Caco-2 (cell line): ENCODE measurements around the gene CELF5. TPM values are rescaled to one million over a fixed set of nuclear protein-coding genes. Genes with fewer than 3 reads are reported as not detected.

Experiments
- BruUV-seq: library from RNA; stranded (reverse); fragments of 400-500 nt; replicated peaks from 2 replicates; lab custom pipeline; 2021; lab: Mats Ljungman, UMichigan
- CTCF ChIA-PET: fragments of 300-600 bp; sonication (Branson Sonifier 250); formaldehyde crosslinking; loops from one replicate; lab custom pipeline; 2022; ENCODE audit warnings: antibody characterized with exemption; lab: Charles Lee
- POLR2A ChIA-PET: fragments of 300-600 bp; sonication (Branson Sonifier 250); formaldehyde crosslinking; loops from one replicate; lab custom pipeline; 2022; ENCODE audit warnings: antibody characterized with exemption; lab: Charles Lee
- DNase-seq, 2 experiments: peaks; one replicate each; pipeline versions ENCODE4 v3.0.0 to v3.0.0-alpha.2; 2020 to 2022
- H3K27me3 ChIP-seq: replicated peaks from 2 replicates; pipeline ENCODE4 v1.6.0; 2011; ENCODE audit warnings: low read length; ENCODE audit not compliant: control insufficient read depth, insufficient read depth
- H3K36me3 ChIP-seq: 2 replicates; pipeline ENCODE4 v1.5.1; 2011; ENCODE audit warnings: low read length; ENCODE audit not compliant: control insufficient read depth, insufficient read depth
- H3K4me1 ChIP-seq: fragments of 250-450 bp; sonication (Bioruptor Pico); 2 replicates; pipeline ENCODE4 v1.5.1; 2020; ENCODE audit warnings: mild to moderate bottlenecking
- H3K4me3 ChIP-seq: 2 replicates; pipeline ENCODE4 v1.5.1; 2011; ENCODE audit warnings: low read depth, mild to moderate bottlenecking, control low read depth, low read length
- H3K9me3 ChIP-seq: fragments of 250-450 bp; sonication (Bioruptor Pico); 2 replicates; pipeline ENCODE4 v1.5.1; 2020; ENCODE audit warnings: mild to moderate bottlenecking, moderate library complexity
- H3K27ac Mint-ChIP-seq: one replicate; pipeline ENCODE4 v1.8.0; 2022; ENCODE audit warnings: mixed read lengths; ENCODE audit not compliant: unreplicated experiment
- H3K27me3 Mint-ChIP-seq: one replicate; pipeline ENCODE4 v1.8.0; 2022; ENCODE audit warnings: mixed read lengths; ENCODE audit not compliant: insufficient read depth, unreplicated experiment
- H3K36me3 Mint-ChIP-seq: one replicate; pipeline ENCODE4 v1.8.0; 2022; ENCODE audit warnings: mild to moderate bottlenecking, mixed read lengths; ENCODE audit not compliant: insufficient read depth, unreplicated experiment
- H3K4me1 Mint-ChIP-seq: one replicate; pipeline ENCODE4 v1.8.0; 2022; ENCODE audit warnings: low read depth, mixed read lengths; ENCODE audit not compliant: unreplicated experiment
- H3K4me3 Mint-ChIP-seq: one replicate; pipeline ENCODE4 v1.8.0; 2022; ENCODE audit warnings: mild to moderate bottlenecking, moderate library complexity, mixed read lengths; ENCODE audit not compliant: unreplicated experiment
- H3K9me3 Mint-ChIP-seq: one replicate; pipeline ENCODE4 v1.8.0; 2022; ENCODE audit warnings: mixed read lengths; ENCODE audit not compliant: unreplicated experiment
- CTCF ChIP-seq, 2 experiments: fragments of 200-600 bp in 1 of 2; IDR thresholded peaks; 1 replicate in 1 of 2; 2 replicates in 1 of 2; pipeline versions ENCODE4 v1.5.1 to v1.8.0; 2011 to 2022; ENCODE audit warnings: antibody characterized with exemption in 1 of 2, control low read depth in 1 of 2, inconsistent platforms in 1 of 2, low read depth in 1 of 2, low read length in 1 of 2, mild to moderate bottlenecking in 1 of 2, moderate library complexity in 1 of 2; ENCODE audit not compliant: insufficient read depth in 1 of 2, severe bottlenecking in 1 of 2, unreplicated experiment in 1 of 2
- intact Hi-C: fragments of 100-400 bp; cut with micrococcal nuclease; formaldehyde crosslinking; loops from one replicate; pipeline ENCODE4 v1.10.0; 2022; ENCODE audit not compliant: unreplicated experiment
- total RNA-seq: library from RNA; stranded (reverse); gene quantifications from 2 replicates; pipeline ENCODE4 v1.2.3, GENCODE V29; 2022

CELF5 gene
- total RNA-seq, 1 experiment from 2014 or later: 0.07 TPM

GRCh38 chr19:3208317-3209207, 15.9 kb upstream of the CELF5 start:
- ChIA-PET CTCF (no interaction called here), POLR2A (no interaction called here)
- Histone ChIP-seq H3K4me1 (no peaks in the 10 kb centered on the region), H3K36me3 (no peaks in the 10 kb centered on the region), H3K27me3 (no peaks in the 10 kb centered on the region), H3K4me3 (no peak overlapping the region), H3K9me3 (no peaks in the 10 kb centered on the region)
- no peaks in the 10 kb centered on the region for H3K27me3 Mint-ChIP-seq
- no peaks in the 10 kb centered on the region for H3K9me3 Mint-ChIP-seq
- intact Hi-C loops: no loop called here
- H3K4me3 Mint-ChIP-seq: no peak overlapping the region
- no peak for DNase-seq
- H3K27ac Mint-ChIP-seq: no peak overlapping the region
- TSS peak; percentile 66 for BruUV-seq
- no peaks in the 10 kb centered on the region for H3K4me1 Mint-ChIP-seq
- TF ChIP-seq CTCF (IDR thresholded peaks at IDR 0.05; ENCODE audit: insufficient read depth in 1 of 2, low read depth in 1 of 2, low read length in 1 of 2, severe bottlenecking in 1 of 2, unreplicated experiment in 1 of 2): no peak
- peaks cover 22% of the 10 kb centered on the region for H3K36me3 Mint-ChIP-seq

DNA sequence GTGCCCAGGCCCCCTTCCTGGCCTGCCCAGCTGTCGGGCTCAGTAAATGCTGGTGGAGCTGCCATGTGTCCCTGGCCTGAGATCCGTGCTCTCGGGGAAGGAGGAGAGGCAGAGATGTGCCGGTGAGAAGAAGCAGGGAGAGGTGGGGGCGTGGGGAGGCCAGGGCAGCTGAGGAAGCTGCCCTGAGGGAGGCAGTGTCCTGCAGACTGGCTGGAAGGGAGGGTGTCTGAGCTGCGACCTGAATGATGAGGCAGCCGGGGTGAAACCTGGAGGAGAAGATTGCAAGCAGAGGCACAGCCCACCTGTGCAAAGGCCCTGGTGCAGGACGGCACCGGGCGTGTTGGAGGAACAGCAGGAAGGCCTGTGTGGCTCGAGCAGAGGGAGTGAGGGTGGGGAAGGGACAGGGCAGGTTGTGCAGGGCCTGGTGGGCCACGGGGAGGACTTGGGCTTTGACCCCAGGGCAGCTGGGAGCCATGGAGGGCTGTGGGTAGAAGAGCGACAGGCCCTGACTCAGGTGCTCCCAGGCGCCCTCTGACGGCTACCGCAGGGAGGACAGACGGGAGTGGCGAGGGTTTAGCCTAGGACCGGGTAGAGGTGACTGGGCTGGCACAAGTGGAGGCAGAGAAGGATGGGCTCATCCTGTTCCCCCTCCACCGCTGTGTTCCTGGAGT, 14.0 kb upstream of the CELF5 start:
- ChIA-PET POLR2A (no interaction called here), CTCF (interaction anchor here (0.7 to 1.2 kb wide), 2 partner anchors 20 to 66 kb away, joined by 3 read pairs; no protein-coding TSS in a partner anchor)
- no peaks in the 10 kb centered on the region for H3K36me3 ChIP-seq
- peak in 1 of 2 experiments; percentile 59 for DNase-seq
- no peak overlapping the region for H3K4me3 ChIP-seq
- Mint-ChIP-seq H3K4me1 (no peaks in the 10 kb centered on the region), H3K36me3 (peaks cover 19% of the 10 kb centered on the region), H3K27me3 (no peaks in the 10 kb centered on the region), H3K9me3 (no peaks in the 10 kb centered on the region), H3K27ac (peak overlapping the region; percentile 68), H3K4me3 (peak overlapping the region; percentile 37)
- no peaks in the 10 kb centered on the region for H3K4me1 ChIP-seq
- intact Hi-C loops: no loop called here
- peak; percentile 60 to 67 for TF ChIP-seq CTCF (IDR thresholded peaks at IDR 0.05; ENCODE audit: insufficient read depth in 1 of 2, low read depth in 1 of 2, low read length in 1 of 2, severe bottlenecking in 1 of 2, unreplicated experiment in 1 of 2)
- no TSS peak for BruUV-seq
- H3K27me3 ChIP-seq: no peaks in the 10 kb centered on the region
- no peaks in the 10 kb centered on the region for H3K9me3 ChIP-seq

DNA sequence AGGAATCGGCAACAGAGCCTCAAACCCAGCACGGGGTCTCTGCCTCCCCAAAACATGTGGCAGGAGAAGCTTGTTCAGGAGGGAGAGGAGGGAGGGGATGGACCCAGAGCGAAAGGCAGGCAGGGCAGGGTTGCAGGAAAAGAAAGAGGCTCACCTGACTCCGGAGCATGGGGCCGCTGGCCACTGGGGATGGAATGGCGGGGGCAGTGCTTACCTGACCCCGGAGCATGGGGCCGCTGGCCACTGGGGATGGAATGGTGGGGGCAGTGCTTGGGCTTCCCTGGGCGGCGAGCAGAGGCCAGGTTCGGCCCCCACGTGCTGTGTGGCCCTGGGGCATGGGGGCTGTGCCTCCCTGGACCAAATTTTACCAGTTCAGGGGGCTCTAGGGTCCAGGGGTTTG, 13.3 kb upstream of the CELF5 start:
- BruUV-seq: no TSS peak
- POLR2A ChIA-PET: no interaction called here

More for the DNA sequence above, 13.3 kb upstream of the CELF5 start:
- Histone ChIP-seq H3K4me1 (no peaks in the 10 kb centered on the region), H3K36me3 (no peaks in the 10 kb centered on the region), H3K27me3 (no peaks in the 10 kb centered on the region), H3K9me3 (no peaks in the 10 kb centered on the region), H3K4me3 (no peak overlapping the region)
- CTCF ChIA-PET: interaction anchor here (0.7 to 1.2 kb wide), 2 partner anchors 21 to 65 kb away, joined by 3 read pairs; no protein-coding TSS in a partner anchor
- DNase-seq: no peak
- Mint-ChIP-seq H3K4me1 (no peaks in the 10 kb centered on the region), H3K36me3 (peaks cover 19% of the 10 kb centered on the region), H3K4me3 (no peak overlapping the region), H3K27me3 (no peaks in the 10 kb centered on the region), H3K27ac (peak overlapping the region; percentile 68), H3K9me3 (no peaks in the 10 kb centered on the region)
- no peak for TF ChIP-seq CTCF (IDR thresholded peaks at IDR 0.05; ENCODE audit: insufficient read depth in 1 of 2, low read depth in 1 of 2, low read length in 1 of 2, severe bottlenecking in 1 of 2, unreplicated experiment in 1 of 2)
- intact Hi-C loops: no loop called here
